H9 (cell line): ENCODE results near the gene PPOX. TPM values are rescaled to one million over a fixed set of nuclear protein-coding genes. Genes with fewer than 3 reads are reported as not detected.

Experiments used
- DNase-seq: peaks from one replicate; pipeline ENCODE4 v3.0.0-alpha.2; 2017
- H2AFZ ChIP-seq: one replicate; pipeline ENCODE4 v1.6.1; 2013; ENCODE audit warnings: mild to moderate bottlenecking, low read length, control low read depth, moderate library complexity
- H2AK5ac ChIP-seq: 2 replicates; pipeline ENCODE4 v1.6.1; 2013; ENCODE audit warnings: low read length, control low read depth, mixed read lengths; ENCODE audit not compliant: insufficient read length
- H2BK120ac ChIP-seq: one replicate; pipeline ENCODE4 v1.6.1; 2013; ENCODE audit warnings: low read depth, mild to moderate bottlenecking, low read length, control low read depth, inconsistent platforms; ENCODE audit not compliant: poor library complexity, severe bottlenecking
- H2BK12ac ChIP-seq: 2 replicates; pipeline ENCODE4 v1.6.1; 2013; ENCODE audit warnings: low read length, control low read depth, mixed read lengths, low read depth; ENCODE audit not compliant: insufficient read length
- H2BK15ac ChIP-seq: 2 replicates; pipeline ENCODE4 v1.6.1; 2013; ENCODE audit warnings: low read depth, low read length, control low read depth
- H2BK20ac ChIP-seq: one replicate; pipeline ENCODE4 v1.6.1; 2013; ENCODE audit warnings: low read depth, mild to moderate bottlenecking, low read length, control low read depth, inconsistent platforms; ENCODE audit not compliant: poor library complexity, severe bottlenecking
- H2BK5ac ChIP-seq: 2 replicates; pipeline ENCODE4 v1.6.1; 2013; ENCODE audit warnings: low read length, control low read depth, mixed read lengths; ENCODE audit not compliant: insufficient read length
- H3K14ac ChIP-seq: 2 replicates; pipeline ENCODE4 v1.6.1; 2013; ENCODE audit warnings: low read length, control low read depth; ENCODE audit not compliant: insufficient read depth
- H3K18ac ChIP-seq: 2 replicates; pipeline ENCODE4 v1.6.1; 2013; ENCODE audit warnings: low read depth, mild to moderate bottlenecking, mixed read lengths, low read length, control low read depth; ENCODE audit not compliant: insufficient read length
- H3K23ac ChIP-seq: 2 replicates; pipeline ENCODE4 v1.6.1; 2013; ENCODE audit warnings: low read length, control low read depth, mixed read lengths, low read depth; ENCODE audit not compliant: insufficient read length
- H3K23me2 ChIP-seq: 2 replicates; pipeline ENCODE4 v1.6.1; 2013; ENCODE audit warnings: low read depth, mild to moderate bottlenecking, mixed read lengths, low read length, control low read depth; ENCODE audit not compliant: insufficient read length, poor library complexity, severe bottlenecking
- H3K27ac ChIP-seq: 2 replicates; pipeline ENCODE4 v1.5.1; 2013; ENCODE audit warnings: low read length, control low read depth, mixed read lengths, low read depth; ENCODE audit not compliant: insufficient read length
- H3K27me3 ChIP-seq: 2 replicates; pipeline ENCODE4 v1.6.1; 2013; ENCODE audit warnings: low read length, control low read depth, inconsistent platforms; ENCODE audit not compliant: insufficient read depth
- H3K4ac ChIP-seq: 2 replicates; pipeline ENCODE4 v1.6.1; 2013; ENCODE audit warnings: low read depth, mild to moderate bottlenecking, control low read depth, inconsistent platforms, low read length, moderate library complexity
- H3K4me1 ChIP-seq: 2 replicates; pipeline ENCODE4 v1.6.1; 2013; ENCODE audit warnings: low read length, control low read depth, inconsistent platforms; ENCODE audit not compliant: insufficient read depth
- H3K4me2 ChIP-seq: 2 replicates; pipeline ENCODE4 v1.6.1; 2013; ENCODE audit warnings: low read length, control low read depth, mixed read lengths; ENCODE audit not compliant: insufficient read length, insufficient read depth
- H3K56ac ChIP-seq: 2 replicates; pipeline ENCODE4 v1.6.1; 2013; ENCODE audit warnings: low read depth, mild to moderate bottlenecking, mixed read lengths, low read length, control low read depth; ENCODE audit not compliant: insufficient read length
- H3K79me1 ChIP-seq: 2 replicates; pipeline ENCODE4 v1.6.1; 2013; ENCODE audit warnings: low read depth, mild to moderate bottlenecking, moderate library complexity, low read length, control low read depth, inconsistent platforms; ENCODE audit not compliant: insufficient read depth, poor library complexity, severe bottlenecking
- H3K79me2 ChIP-seq: 2 replicates; pipeline ENCODE4 v1.6.1; 2013; ENCODE audit warnings: low read length, control low read depth, inconsistent platforms; ENCODE audit not compliant: insufficient read depth
- H3K9ac ChIP-seq: 2 replicates; pipeline ENCODE4 v1.6.1; 2013; ENCODE audit warnings: low read length, control low read depth, mixed read lengths; ENCODE audit not compliant: insufficient read length; ENCODE audit errors: extremely low read depth
- H3K9me3 ChIP-seq: one replicate; pipeline ENCODE4 v1.6.1; 2013; ENCODE audit warnings: low read depth, low read length, inconsistent platforms; ENCODE audit not compliant: control insufficient read depth
- H3T11ph ChIP-seq: one replicate; pipeline ENCODE4 v1.6.1; 2013; ENCODE audit warnings: mild to moderate bottlenecking, low read length, control low read depth, inconsistent platforms
- H4K20me1 ChIP-seq: one replicate; pipeline ENCODE4 v1.6.1; 2013; ENCODE audit not compliant: control insufficient read depth, insufficient read length, insufficient read depth
- H4K5ac ChIP-seq: 2 replicates; pipeline ENCODE4 v1.6.1; 2013; ENCODE audit warnings: low read depth, mild to moderate bottlenecking, mixed read lengths, low read length, control low read depth; ENCODE audit not compliant: insufficient read length
- H4K8ac ChIP-seq: replicated peaks from 2 replicates; pipeline ENCODE4 v1.6.1; 2013; ENCODE audit warnings: low read length, control low read depth, mixed read lengths, low read depth; ENCODE audit not compliant: insufficient read length
- H4K91ac ChIP-seq: 2 replicates; pipeline ENCODE4 v1.6.1; 2013; ENCODE audit warnings: low read depth, mild to moderate bottlenecking, moderate library complexity, mixed read lengths, low read length, control low read depth; ENCODE audit not compliant: insufficient read length
- H3K27ac Mint-ChIP-seq, 3 experiments: 2 replicates in 2 of 3; 3 replicates in 1 of 3; pipeline ENCODE4 v1.8.0; 2020 to 2021; ENCODE audit warnings: mixed read lengths in 3 of 3, mild to moderate bottlenecking in 1 of 3, moderate library complexity in 1 of 3
- H3K27me3 Mint-ChIP-seq: 2 replicates; pipeline ENCODE4 v1.8.0; 2021; ENCODE audit warnings: low read depth, mild to moderate bottlenecking, moderate library complexity, mixed read lengths
- H3K36me3 Mint-ChIP-seq, 3 experiments: 2 replicates in 2 of 3; 3 replicates in 1 of 3; pipeline ENCODE4 v1.8.0; 2020 to 2021; ENCODE audit warnings: low read depth in 3 of 3, mixed read lengths in 3 of 3; ENCODE audit not compliant: insufficient read depth in 1 of 3
- H3K4me1 Mint-ChIP-seq, 2 experiments: 2 replicates each; pipeline ENCODE4 v1.8.0; 2020; ENCODE audit warnings: mixed read lengths in 2 of 2
- H3K4me3 Mint-ChIP-seq, 2 experiments: 2 replicates in 1 of 2; 3 replicates in 1 of 2; pipeline ENCODE4 v1.8.0; 2020 to 2021; ENCODE audit warnings: mild to moderate bottlenecking in 2 of 2, mixed read lengths in 2 of 2, moderate library complexity in 1 of 2
- H3K9me3 Mint-ChIP-seq, 2 experiments: 2 replicates in 1 of 2; 3 replicates in 1 of 2; pipeline ENCODE4 v1.8.0; 2020; ENCODE audit warnings: mild to moderate bottlenecking in 2 of 2, mixed read lengths in 2 of 2, moderate library complexity in 1 of 2
- WGBS: extraction: QIAGEN DNeasy Blood & Tissue Kit; methylation state at CpG from one replicate; pipeline ENCODE4 v1.1.7; 2013; ENCODE audit warnings: missing lambda C conversion rate, low lambda C conversion rate, mixed read lengths; ENCODE audit not compliant: insufficient read length; ENCODE audit errors: extremely low coverage; 5-methylcytosine and 5-hydroxymethylcytosine counted together
- long read RNA-seq: library from polyadenylated mRNA; unstranded; transcript quantifications from one replicate; pipeline ENCODE4 v2.0.0, GENCODE V29; 2020
- total RNA-seq: library from RNA; stranded (reverse); gene quantifications from 2 replicates; pipeline ENCODE4 v1.2.1, GENCODE V29; 2021
- TF ChIP-seq, protein P1 (sequence below): fragments of 200-600 bp; sonication (generic); conservative IDR thresholded peaks from 3 replicates; pipeline ENCODE4 v1.8.0; 2021; ENCODE audit warnings: antibody characterized with exemption, mild to moderate bottlenecking

PPOX gene
- total RNA-seq, result 33.4 and 39.8 TPM in 2 replicates
- long read RNA-seq, transcript PPOX-201 (13 exons, 1,686 nt), result minor isoform, 17 of 241 reads
- long read RNA-seq, transcript PPOX-202 (13 exons, 1,740 nt), result major isoform, 111 of 241 reads
- long read RNA-seq, partial matches to known transcripts, result 11 of 241 reads
- long read RNA-seq, other reads (novel, unspliced or antisense), result 101 of 241 reads

GRCh38 chr1:161165742-161166668 is at the start of gene PPOX:
Gene PPOX (plus strand): TSS chr1:161166426. CDS start chr1:161166848, 422 bp downstream.
- DNase-seq, result peak; percentile 99
- Histone ChIP-seq H3K9me3 (no peaks in the 10 kb centered on the region), H3K4ac (no peak within 1 kb of the TSS), H2AFZ (no peak within 1 kb of the TSS), H3K4me2 (peak within 1 kb of the TSS; percentile 70), H4K8ac (no peak within 1 kb of the TSS), H2BK5ac (no peak within 1 kb of the TSS), H3K14ac (peak within 1 kb of the TSS; percentile 32; the same call in 1 of the 2 replicates), H3K79me1 (no peaks in the 10 kb centered on the region), H3T11ph (no peak within 1 kb of the TSS), H3K27ac (no peak within 1 kb of the TSS), H3K23me2 (peaks cover 11% of the 10 kb centered on the region), H3K18ac (peak within 1 kb of the TSS; percentile 84), H2AK5ac (no peak within 1 kb of the TSS), H3K27me3 (no peaks in the 10 kb centered on the region), H3K23ac (no peak within 1 kb of the TSS), H4K20me1 (no peaks in the 10 kb centered on the region), H3K79me2 (no peaks in the 10 kb centered on the region), H2BK12ac (no peak within 1 kb of the TSS), H2BK120ac (no peak within 1 kb of the TSS), H2BK20ac (no peak within 1 kb of the TSS), H3K4me1 (no peaks in the 10 kb centered on the region), H2BK15ac (no peak within 1 kb of the TSS), H3K9ac (peak within 1 kb of the TSS; percentile 64), H4K5ac (no peak within 1 kb of the TSS), H3K56ac (no peak within 1 kb of the TSS), H4K91ac (no peak within 1 kb of the TSS)
- Mint-ChIP-seq H3K27me3 (no peaks in the 10 kb centered on the region; the same call in 1 of the 2 replicates), H3K36me3 (peaks cover 24 to 62% (median 54%) of the 10 kb centered on the region in 3 experiments), H3K4me1 (peaks cover 17 to 22% of the 10 kb centered on the region in 2 experiments), H3K4me3 (peak within 1 kb of the TSS; percentile 90), H3K9me3 (no peaks in the 10 kb centered on the region), H3K27ac (peak within 1 kb of the TSS; percentile 79 to 98 (median 97))
- WGBS, result no CpG with 5 or more reads among the region's 54 CpGs
- TF ChIP-seq, protein P1, sequence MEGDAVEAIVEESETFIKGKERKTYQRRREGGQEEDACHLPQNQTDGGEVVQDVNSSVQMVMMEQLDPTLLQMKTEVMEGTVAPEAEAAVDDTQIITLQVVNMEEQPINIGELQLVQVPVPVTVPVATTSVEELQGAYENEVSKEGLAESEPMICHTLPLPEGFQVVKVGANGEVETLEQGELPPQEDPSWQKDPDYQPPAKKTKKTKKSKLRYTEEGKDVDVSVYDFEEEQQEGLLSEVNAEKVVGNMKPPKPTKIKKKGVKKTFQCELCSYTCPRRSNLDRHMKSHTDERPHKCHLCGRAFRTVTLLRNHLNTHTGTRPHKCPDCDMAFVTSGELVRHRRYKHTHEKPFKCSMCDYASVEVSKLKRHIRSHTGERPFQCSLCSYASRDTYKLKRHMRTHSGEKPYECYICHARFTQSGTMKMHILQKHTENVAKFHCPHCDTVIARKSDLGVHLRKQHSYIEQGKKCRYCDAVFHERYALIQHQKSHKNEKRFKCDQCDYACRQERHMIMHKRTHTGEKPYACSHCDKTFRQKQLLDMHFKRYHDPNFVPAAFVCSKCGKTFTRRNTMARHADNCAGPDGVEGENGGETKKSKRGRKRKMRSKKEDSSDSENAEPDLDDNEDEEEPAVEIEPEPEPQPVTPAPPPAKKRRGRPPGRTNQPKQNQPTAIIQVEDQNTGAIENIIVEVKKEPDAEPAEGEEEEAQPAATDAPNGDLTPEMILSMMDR, result peak; percentile 60
